Neural cell (in vitro differentiated cells): ENCODE measurements around the gene DOCK4.

Experiments
- EP300 ChIP-seq: fragments of 450-650 bp; conservative IDR thresholded peaks from 2 replicates; pipeline ENCODE4 v1.6.1; 2014; ENCODE audit warnings: antibody characterized with exemption, mild to moderate bottlenecking, moderate library complexity; ENCODE audit not compliant: poor library complexity, severe bottlenecking
- EZH2 ChIP-seq: fragments of 200-600, 300-800 bp; shearing (Covaris generic), sonication (generic); IDR thresholded peaks from 2 replicates; pipeline ENCODE4 v1.6.1; 2014; ENCODE audit warnings: antibody characterized with exemption, low read length, borderline replicate concordance, mild to moderate bottlenecking; ENCODE audit not compliant: insufficient read depth, poor library complexity, severe bottlenecking
- MXI1 ChIP-seq: fragments of 450-650 bp; conservative IDR thresholded peaks from 2 replicates; pipeline ENCODE4 v1.6.1; 2014; ENCODE audit warnings: antibody characterized with exemption, mild to moderate bottlenecking; ENCODE audit not compliant: poor library complexity, severe bottlenecking
- POLR2AphosphoS5 ChIP-seq: IDR thresholded peaks from 2 replicates; pipeline ENCODE4 v1.6.1; 2012
- RAD21 ChIP-seq: fragments of 450-650 bp; conservative IDR thresholded peaks from 2 replicates; pipeline ENCODE4 v1.6.1; 2014; ENCODE audit warnings: antibody characterized with exemption, mild to moderate bottlenecking, moderate library complexity
- SMC3 ChIP-seq: fragments of 450-650 bp; conservative IDR thresholded peaks from 2 replicates; pipeline ENCODE4 v1.6.1; 2014; ENCODE audit warnings: antibody characterized with exemption, mild to moderate bottlenecking, moderate library complexity; ENCODE audit not compliant: poor library complexity
- TAF1 ChIP-seq: IDR thresholded peaks from 2 replicates; pipeline ENCODE4 v1.6.1; 2012; ENCODE audit warnings: low read depth
- TF ChIP-seq, protein P1 (sequence below): fragments of 450-650 bp; IDR thresholded peaks from 2 replicates; pipeline ENCODE4 v1.5.1; 2014; ENCODE audit warnings: antibody characterized with exemption, mild to moderate bottlenecking, moderate library complexity; ENCODE audit not compliant: poor library complexity, severe bottlenecking
- TF ChIP-seq, protein P2 (sequence below): IDR thresholded peaks from 2 replicates; pipeline ENCODE4 v1.6.1; 2012; ENCODE audit warnings: borderline replicate concordance

DNA sequence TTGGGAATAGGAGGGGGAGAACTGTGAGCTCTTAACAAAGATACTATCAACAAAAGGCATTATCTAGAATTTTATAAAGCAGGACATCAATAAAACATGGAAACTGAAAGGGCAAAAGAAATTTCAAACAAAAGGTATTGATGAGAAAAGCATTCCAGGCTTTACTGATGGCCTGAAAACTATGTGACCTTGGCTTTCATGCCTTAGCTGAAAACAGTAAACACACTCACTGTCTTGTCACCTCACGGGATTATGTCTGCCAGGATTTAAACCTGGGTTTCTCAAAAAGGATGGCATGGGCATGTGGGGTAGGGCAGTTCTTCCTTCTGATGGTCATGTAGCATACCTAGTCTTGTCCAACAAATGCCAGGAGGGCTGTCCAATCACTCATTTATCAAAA, 22.9 kb downstream of the DOCK4 start:
- TF ChIP-seq, protein P1, sequence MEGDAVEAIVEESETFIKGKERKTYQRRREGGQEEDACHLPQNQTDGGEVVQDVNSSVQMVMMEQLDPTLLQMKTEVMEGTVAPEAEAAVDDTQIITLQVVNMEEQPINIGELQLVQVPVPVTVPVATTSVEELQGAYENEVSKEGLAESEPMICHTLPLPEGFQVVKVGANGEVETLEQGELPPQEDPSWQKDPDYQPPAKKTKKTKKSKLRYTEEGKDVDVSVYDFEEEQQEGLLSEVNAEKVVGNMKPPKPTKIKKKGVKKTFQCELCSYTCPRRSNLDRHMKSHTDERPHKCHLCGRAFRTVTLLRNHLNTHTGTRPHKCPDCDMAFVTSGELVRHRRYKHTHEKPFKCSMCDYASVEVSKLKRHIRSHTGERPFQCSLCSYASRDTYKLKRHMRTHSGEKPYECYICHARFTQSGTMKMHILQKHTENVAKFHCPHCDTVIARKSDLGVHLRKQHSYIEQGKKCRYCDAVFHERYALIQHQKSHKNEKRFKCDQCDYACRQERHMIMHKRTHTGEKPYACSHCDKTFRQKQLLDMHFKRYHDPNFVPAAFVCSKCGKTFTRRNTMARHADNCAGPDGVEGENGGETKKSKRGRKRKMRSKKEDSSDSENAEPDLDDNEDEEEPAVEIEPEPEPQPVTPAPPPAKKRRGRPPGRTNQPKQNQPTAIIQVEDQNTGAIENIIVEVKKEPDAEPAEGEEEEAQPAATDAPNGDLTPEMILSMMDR: no peak
- TF ChIP-seq EZH2 (no peak), EP300 (no peak), TAF1 (no peak), POLR2AphosphoS5 (no peak), MXI1 (no peak), RAD21 (no peak), SMC3 (no peak)
- TF ChIP-seq, protein P2, sequence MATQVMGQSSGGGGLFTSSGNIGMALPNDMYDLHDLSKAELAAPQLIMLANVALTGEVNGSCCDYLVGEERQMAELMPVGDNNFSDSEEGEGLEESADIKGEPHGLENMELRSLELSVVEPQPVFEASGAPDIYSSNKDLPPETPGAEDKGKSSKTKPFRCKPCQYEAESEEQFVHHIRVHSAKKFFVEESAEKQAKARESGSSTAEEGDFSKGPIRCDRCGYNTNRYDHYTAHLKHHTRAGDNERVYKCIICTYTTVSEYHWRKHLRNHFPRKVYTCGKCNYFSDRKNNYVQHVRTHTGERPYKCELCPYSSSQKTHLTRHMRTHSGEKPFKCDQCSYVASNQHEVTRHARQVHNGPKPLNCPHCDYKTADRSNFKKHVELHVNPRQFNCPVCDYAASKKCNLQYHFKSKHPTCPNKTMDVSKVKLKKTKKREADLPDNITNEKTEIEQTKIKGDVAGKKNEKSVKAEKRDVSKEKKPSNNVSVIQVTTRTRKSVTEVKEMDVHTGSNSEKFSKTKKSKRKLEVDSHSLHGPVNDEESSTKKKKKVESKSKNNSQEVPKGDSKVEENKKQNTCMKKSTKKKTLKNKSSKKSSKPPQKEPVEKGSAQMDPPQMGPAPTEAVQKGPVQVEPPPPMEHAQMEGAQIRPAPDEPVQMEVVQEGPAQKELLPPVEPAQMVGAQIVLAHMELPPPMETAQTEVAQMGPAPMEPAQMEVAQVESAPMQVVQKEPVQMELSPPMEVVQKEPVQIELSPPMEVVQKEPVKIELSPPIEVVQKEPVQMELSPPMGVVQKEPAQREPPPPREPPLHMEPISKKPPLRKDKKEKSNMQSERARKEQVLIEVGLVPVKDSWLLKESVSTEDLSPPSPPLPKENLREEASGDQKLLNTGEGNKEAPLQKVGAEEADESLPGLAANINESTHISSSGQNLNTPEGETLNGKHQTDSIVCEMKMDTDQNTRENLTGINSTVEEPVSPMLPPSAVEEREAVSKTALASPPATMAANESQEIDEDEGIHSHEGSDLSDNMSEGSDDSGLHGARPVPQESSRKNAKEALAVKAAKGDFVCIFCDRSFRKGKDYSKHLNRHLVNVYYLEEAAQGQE: no peak
